NOMO-1 treated with dmso at 0.1 percent for 144 hours (cell line): Measurements from ENCODE around the gene CORO2A.
"Not testable (repeated sequence)": the region's sequence is repeated elsewhere in the genome, so short reads cannot be mapped to it uniquely, and the experiment has no call there.

Experiments used
- DNase-seq: peaks from one replicate; lab custom pipeline; 2025; ENCODE audit not compliant: unreplicated experiment; lab: John Stamatoyannopoulos, UW

Gene CORO2A

DNA sequence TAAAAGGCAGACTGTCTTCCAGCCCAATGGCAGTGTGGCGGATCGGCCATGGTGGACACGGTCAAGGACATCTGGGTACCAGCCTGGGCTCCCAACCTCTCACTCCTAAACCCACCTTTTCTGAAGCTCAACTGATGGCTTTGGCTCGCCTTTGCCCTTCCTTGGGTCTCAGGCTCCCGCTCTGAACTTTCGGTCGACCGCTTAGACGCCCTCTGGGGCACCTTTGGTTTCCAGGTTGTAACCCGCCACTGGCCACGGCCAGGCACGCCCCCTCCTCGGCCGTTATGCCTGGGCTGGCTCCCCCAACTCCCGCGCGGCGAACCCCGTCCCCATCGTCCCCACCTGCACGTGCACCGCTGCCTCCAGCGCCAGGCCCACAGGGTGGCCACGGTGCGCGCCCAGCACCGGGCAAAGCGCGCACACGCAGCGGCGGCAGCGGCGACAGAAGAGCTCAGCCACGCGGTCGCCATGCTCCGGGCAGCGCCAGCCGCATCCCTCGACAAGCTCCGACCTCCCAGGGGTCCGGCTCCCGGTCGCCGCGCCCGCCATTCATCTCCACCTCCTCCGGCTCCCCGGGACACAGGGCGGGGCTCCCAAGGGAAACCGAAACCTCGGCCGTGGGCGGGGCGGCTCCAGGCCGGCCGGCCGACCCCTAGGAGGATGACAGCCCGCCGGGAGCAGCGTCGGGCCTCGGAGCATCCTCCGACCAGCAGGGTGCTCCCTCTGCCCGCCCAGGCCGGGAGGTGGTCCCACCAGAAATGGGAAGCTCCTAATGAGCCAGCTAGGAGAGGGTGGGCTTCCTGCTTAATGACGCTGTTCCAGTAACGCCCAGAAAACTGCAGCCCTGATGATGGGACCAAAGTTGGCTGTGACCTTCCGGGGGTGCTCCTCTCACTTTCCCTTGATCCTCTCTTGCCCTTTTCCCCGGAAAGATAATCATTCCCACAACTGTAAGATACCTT, 73.5 kb downstream of the CORO2A start, which contains the start of gene TRIM14:
Gene TRIM14 (minus strand): TSS at position 583 of the 962 bp plus-strand sequence. CDS start 34 bp downstream, at position 549.
- DNase-seq, result peak; percentile 56

DNA sequence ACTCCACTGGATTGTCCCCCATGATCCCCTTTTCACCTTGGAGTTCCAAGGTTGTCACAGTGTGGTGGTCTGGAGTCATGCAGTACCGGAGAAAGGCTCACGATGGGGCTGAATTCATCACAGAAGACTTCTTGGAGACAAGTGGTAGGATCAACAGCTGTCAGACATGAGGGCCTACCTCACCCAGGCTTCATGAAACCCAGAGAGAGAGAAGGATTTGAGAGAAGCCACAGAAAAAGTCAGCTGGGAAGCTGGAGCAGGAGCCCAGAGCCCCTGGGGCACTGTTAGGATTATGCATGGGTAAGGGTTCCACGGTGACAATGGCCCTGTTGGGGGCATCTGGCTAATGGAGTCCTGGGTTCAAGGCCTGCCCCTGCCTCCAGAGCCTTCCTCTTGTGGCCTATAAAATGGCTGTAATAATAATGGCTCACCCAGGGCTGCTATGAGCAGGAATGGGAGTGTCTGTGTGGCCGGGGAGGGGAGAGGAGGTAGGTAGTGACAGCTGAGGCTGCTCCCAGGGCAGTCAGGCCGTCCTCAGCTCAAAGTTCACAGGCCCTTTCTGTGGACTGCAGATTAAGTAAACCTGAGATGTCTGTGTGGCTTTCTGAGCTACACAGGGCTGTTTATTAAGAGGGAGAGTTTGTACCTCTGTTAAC, 74.3 kb downstream of the CORO2A start:
- DNase-seq, result peak; percentile 47

DNA sequence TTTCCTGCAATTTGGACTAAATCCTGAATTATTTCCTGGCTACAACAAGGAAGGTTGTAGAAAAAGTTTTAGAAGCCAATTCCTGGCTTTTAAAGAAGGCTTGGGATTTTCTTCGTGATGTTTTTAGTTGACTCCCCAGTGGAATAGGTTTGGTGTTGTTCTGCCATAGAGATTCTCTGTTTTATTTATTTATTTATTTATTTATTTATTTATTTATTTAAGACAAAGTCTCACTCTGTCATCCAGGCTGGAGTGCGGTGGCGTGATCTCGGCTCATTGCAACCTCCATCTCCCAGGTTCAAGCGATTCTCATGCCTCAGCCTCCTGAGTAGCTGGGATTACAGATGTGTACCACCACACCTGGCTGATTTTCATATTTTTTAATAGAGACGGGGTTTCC, 75.3 kb downstream of the CORO2A start:
- not testable (repeated sequence) for DNase-seq

DNA sequence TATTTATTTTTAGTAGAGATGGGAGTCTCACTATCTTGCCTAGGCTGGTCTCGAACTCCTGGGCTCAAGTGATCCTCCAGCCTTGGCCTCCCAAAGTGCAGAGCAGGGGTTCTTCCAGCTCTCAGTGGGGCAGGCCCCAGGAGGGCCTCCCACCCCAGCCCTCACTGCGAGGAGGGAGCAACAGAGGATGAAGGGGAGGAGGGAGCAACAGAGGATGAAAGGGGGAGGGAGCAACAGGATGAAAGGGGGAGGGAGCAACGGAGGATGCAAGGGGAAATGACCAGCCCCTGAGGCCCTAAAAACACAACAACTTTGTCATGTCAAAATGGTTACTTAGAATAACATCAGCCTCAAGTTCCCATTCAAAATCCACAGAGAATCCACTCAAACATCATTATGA, 83.4 kb downstream of the CORO2A start:
- DNase-seq, result no peak

DNA sequence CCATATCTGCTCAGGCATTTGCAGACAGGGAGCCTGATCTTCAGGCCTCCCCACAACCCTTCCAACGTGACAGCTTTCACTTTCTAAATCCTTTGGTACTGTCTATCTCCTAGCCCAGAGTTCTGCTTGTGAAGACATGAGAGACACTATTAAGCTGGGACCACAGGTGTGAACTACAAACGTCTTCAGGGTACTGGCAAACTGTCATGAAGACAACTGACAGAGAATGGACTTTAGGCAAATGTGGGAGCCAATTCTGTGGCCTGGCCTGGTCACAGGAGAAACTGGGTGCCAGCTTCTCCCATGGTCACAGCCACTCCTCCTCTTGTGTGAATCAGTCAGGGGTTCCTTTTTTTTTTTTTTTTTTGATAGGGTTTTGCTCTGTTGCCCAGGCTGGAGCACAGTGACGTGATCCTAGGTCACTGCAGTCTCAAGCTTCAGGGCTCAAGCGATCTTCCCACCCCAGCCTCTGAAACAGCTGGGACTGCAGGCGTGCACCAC, 83.9 kb downstream of the CORO2A start:
- peak; percentile 42 for DNase-seq

DNA sequence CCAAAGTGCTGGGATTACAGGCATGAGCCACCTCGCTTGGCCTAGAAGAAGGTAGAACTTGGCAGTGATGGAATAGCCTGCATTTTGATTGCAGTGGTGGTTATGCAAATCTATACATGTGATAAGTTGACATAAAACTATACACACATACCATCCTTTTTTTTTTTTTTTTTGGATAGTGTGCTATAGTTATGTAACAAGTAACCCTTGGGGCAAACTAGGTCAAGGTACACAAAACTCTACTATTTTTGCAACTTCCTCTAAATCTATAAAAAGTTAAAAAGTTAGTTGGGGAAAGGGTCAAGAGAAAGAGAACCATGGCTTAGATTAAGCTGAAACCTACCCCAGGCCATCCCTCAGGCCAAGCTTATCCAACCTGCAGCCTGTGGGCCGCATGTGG, 84.5 kb downstream of the CORO2A start:
- peak; percentile 21 for DNase-seq

DNA sequence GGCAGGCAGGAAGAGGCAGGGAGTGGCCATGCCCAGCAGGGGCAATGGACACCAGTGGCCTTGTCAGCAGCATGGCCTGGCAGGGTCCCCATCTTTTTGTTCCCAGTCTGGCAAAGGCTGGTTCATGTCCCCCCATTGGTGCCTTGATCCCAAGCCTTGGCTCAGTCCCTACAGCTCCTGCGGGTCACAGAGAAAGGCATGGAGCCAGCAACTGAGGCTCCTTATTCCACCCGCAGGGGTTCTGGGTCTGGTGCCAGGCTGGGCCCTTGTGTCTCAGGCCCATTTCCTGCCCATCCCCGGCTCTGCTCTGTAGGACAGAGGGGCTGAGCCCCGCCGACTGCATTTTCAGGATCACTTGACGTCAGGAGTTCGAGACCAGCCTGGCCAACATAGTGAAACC, 87.4 kb downstream of the CORO2A start:
- DNase-seq, result no peak

DNA sequence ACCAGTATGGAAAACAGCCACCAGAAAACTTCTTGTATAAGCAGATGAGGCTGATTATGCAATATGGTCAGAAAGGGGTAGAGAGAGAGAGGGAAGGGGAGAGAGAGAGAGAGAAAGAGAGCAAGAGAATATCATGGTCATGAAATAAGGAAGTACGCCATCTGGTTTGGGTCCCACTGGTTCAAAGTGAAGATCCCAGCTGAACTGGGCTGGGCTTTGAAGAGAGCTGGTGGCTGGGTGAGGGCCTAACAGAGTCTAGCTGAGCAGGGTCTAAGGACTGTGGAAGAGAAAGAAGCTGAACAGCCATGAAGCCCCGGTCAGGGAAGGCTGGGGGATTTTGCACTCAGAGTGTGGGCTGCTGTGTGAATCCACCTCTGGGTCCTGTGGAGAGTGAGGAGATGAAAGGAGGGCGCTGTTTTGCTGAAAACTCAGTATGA, 88.0 kb downstream of the CORO2A start:
- DNase-seq, result peak; percentile 78

DNA sequence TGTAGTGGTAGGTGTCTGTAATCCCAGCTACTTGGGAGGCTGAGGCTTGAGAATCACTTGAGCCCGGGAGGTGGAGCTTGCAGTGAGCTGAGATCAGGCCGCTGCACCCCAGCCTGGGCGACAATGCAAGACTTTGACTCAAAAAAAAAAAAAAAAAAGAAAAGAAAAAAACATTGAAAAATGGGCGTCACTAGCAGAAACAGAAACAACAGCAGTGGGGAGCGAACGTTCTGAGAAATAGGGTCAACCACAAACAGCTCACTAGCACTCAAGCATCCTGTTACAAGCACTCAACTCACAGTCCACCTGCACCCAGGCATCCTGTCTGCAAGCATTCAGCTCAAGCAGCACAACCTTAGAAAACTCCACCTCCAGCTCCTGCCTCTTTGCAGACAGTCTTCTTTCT, 90.6 kb downstream of the CORO2A start:
- DNase-seq, result no peak

DNA sequence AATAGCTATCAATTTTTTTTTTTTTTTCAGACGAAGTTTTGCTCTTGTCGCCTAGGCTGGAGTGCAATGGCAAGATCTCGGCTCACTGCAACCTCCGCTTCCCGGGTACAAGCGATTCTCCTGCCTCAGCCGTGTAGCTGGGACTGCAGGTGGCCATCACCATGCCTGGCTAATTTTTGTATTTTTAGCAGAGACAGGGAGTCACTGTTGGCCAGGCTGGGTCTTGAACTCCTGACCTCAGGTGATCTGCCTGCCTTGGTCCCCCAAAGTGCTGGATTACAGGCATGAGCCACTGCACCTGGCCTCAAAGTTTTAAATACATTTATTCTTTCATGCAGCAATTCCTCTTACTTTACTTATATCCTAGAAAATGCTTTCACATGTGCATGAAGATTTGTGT, 91.0 kb downstream of the CORO2A start:
- no peak for DNase-seq

DNA sequence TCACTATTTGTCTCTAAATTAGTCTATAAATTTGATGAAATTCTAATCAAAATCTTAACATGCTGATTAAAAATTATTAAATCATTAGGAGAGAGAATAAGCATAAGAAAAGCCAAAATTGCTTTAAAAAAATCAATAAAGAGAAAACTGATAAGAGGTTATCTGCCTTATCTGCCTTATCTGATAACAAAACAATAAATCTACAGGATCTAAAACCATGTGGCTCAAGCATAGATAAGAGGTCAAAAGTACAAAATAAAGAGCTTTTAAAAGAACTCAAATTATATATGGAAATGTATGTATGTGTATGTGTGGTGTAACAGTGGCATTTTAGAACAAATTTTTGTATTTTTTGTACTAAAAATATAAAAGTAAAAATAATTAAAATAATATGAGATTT, 92.0 kb downstream of the CORO2A start:
- no peak for DNase-seq

DNA sequence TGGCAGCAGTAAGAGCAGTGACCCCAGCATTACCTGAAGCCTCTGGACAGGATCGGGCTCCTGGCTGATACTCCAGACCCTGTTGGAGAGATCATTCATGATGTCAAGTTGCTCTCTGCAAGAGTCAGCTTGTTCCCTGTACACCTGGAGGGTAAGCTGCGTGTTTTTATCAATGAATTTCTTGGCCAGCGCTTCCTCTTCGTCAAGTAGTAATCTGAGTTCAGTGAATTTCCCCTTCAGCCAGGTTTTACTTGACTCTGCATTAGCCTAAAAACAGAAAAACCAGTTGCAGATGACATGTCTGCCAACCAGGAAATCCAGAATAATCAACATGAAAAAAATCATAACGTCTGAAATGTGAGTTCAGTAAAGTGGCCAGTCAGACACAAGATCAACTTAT, 92.5 kb downstream of the CORO2A start:
- DNase-seq, result no peak

DNA sequence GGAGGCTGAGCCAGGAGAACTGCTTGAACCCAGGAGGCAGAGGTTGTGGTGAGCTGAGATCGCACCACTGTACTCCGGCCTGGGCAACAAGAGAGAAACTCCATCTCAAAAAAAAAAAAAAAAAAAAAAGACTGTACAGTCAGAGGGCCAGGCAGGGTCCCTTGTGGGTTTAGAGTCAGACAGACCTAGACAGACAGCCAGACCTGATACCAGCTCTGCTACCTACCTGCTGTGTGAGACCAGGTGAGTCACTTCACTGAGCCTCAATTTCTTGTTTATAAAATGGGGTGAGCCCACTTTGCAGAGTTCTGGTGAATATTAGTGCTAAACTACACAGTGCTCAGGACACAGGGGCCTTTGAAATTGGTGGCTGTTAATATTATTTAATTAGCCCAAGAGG, 93.1 kb downstream of the CORO2A start:
- DNase-seq, result no peak

DNA sequence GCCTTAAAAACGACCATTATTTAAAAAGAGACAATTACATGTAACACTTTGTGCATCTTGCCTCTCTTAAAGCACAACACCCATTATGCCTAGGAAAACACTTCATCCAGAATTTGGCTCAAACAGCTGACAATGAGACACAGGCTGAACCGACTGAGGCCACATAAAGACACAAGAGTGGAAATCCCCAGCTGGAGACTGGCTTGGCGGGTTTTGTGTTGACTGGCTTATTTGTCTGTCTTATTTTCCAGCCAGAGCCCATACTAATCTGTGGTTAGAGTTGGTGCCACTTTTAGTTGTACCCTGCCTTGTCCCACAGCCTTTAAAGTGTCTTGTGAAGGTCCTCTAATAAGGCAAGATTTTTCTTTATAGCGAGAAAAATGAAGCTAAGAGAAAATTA, 94.6 kb downstream of the CORO2A start:
- DNase-seq, result no peak

DNA sequence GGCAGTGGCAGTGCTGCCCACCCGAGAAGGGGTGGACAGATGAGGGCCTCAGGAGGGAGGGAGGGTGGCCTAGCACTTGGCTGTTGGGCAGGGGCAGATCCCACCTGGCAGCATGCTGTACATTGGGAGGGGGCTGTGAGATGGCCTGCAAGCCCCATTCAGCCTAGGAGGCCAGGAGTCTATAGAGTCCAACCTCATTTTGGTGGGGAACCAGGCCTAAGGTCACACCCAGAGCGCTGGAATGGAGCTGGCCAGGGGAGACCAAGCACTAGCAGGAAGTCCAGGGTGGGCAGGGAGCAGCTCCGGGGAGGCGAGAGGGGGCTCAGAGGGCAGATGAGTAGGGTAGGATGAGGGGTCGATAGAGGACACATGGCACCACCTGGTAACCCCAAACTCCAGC, 96.3 kb downstream of the CORO2A start:
- DNase-seq, result no peak

DNA sequence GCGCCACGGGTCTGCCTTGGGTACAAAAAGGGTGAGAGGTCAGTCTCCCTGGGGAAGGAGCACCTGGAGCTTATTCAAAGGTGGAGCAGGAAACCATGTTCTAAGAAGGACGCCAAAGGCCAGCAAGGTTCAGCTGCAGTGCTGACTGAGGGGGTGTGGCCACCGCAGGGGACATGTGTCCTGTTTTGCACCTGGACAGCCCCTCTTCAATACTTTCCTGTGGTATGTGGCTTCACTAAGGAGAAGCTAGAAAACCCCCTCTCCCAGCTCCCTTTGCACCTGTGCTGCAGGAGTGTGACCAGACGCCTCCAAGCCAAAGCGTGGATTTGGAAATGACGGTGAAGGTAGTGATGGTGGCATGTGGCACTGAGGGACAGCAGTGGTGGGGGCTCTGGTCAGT, 97.0 kb downstream of the CORO2A start:
- DNase-seq, result no peak

DNA sequence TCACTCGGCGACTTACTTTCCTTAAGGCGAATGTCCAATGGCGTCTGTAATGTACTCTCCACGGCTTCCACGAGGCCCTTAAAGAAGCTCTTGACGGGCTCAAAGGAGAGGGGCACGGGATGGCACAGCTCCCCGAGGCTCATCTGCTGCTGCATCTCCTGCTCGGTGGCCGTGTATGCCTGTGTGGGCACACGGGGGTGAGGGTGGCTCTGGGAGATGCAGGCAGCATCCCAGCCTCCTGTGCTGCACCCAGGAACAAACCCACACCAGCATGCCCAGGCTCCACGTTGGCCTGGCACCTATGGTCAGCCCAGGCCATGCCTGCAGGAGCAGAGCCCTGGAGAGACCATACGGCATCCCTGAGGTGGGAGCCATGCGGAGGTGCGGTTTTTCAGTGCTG, 97.6 kb downstream of the CORO2A start:
- DNase-seq, result no peak

DNA sequence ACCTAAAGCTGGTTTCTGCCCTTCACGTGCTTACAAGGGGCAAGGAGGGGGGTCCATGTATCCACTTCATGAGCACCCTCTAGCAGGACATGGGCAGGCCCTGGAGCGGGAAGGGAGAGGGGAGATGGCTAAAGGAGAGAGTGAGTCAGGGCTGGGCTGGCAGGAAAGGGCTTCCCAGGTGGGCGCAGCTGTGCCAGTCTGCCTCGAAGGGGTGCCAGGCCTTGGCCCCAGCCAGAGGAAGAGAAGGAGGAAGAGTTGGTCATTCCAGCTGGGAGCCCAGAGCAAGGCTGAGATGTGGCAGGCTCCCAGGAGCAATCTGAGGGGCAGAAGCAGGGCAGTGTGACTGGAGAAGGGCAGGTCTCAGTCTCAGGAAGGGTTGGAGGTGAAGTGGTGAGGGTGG, 98.1 kb downstream of the CORO2A start:
- no peak for DNase-seq

DNA sequence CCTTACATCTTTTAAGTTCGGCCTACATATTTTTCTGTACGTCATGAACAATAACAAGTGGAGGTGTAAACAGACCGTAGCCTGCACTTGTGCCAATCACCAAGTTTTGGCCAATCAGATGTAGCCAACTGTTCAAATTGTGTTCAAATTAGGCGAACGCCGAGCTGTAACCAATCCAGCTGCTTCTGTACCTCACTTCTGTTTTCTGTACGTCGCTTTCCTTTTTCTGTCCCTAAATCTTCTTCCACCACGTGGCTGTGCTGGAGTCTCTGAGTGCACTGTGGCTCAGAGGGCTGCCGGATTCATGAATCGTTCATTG, 99.9 kb downstream of the CORO2A start:
- no peak for DNase-seq

DNA sequence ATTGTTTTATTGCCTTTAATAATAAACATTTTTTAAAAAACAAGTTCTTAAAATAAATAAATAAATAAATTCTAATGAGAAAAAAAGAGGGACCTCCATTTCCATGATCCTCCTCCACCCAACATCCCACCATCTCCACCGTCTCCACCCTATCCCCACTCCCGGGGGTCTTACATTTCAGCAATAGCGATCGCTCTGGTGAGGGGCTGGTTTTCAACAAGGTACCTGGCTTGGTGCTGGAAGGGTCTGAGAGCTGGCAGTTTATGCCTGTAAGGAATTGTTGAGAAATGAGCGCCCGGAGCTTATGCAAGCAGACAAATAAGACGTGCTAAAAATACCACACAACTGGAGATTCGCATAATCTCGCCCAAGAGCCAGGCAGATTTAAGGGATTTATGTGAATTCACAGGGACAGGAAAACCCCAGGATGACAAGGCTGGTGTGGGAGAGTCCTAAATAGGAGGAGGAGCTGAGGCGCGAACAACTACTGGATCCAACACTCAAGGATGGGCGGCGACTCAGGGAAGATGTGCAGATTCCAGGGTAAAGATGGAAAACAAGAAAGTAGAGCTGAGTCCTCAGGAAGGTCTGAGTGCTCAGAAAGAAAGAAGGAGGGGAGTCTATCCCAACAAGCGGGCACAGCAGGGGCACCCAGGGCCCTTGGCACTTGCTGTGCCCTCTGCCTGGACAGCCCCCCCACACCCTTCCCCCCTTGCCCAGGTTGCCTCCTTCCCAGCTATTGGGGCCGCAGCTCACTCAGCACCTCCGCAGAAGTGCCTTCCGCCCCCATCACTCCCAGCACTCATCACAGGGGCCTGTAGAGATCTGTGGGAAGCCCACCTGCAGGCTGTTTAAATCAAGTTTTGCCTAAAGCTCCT, 100.5 kb downstream of the CORO2A start:
- DNase-seq, result no peak

DNA sequence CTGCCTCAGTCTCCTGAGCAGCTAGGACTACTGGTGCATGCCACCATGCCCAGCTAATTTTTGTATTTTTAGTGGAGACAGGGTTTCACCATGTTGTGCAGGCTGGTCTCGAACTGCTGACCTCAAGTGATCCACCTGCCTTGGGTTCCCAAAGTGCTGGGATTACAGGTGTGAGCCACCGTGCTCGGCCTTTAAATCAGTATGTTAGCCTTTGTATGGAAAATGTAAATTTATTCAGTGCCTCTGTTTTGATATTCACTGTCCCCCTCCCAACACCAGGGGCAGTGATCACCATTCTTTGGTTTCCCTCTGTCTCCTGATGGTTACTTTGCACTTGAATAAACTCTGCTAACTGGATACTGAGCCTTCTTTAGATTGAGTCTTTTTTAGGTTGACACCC, 101.8 kb downstream of the CORO2A start:
- DNase-seq, result not testable (repeated sequence)
